Activated naive CD4-positive, alpha-beta T cell treated with anti-CD3 and anti-CD28 coated beads, Interleukin-2, amount 50 U/mL, for 16 hours (primary cell): Measurements from ENCODE around the gene LDLRAD4.

Experiments
- DNase-seq: peaks from one replicate; pipeline ENCODE4 v3.0.0-alpha.2; 2020

Gene LDLRAD4

GRCh38 chr18:13392899-13393298 lies 174.3 kb downstream of the LDLRAD4 start:
- DNase-seq: no peak

DNA sequence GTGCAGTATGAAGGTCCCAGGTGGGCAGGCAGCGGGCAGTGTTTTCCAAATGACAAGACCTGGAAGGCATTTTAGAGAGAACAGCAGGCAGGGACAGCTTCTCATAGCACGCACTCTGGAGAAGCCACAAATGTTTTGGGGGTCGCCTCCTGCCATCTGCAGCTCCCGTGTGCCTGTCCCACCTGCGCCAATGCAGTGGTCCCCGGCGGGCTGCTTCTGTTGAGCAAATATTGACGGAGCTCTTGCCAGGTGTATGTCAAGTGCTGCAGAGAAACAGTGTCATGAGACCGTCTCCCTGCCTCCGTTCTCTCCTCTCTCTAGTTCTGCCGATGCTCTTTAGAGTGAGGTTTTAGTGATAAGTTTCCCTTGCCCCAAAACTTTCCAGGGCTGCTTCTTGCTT lies 174.8 kb downstream of the LDLRAD4 start:
- DNase-seq: no peak

DNA sequence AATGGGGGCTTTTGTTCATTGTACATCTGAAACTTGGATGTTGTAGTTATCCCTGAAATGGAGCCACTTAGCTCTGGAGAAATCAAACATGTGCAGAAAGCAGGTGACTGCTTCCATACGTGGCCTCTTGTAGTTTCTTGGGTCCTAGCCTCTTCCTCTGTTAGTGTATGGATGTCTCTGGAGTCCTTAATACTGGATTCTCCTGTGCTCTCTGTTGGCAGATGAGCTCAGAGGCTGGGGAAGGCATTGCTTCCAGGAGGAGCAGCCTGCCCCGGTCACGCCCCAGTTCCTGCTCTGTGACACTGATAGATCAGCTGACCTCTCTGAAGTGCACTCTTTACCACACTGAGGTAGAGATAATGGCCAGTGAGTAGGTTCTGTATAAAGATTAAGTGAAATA lies 176.2 kb downstream of the LDLRAD4 start:
- DNase-seq: no peak

DNA sequence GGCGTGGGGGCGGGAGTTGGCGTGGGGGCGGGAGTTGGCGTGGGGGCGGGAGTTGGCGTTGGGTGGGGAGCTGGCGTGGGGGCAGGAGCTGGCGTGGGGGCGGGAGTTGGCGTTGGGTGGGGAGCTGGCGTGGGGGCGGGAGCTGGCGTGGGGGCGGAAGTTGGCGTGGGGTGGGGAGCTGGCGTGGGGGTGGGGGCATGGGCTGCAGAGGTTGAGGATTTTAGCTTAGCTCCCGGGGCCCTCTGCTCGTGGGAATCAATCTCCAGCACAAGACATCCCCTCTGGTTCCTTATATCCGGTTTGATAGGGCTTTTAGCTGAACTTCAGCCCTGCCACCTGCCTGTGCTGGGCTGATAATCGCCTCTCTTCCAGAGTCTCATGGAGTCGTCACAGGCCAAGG lies 177.0 kb downstream of the LDLRAD4 start:
- no peak for DNase-seq

GRCh38 chr18:13397504-13398163 lies 179.1 kb downstream of the LDLRAD4 start:
- no peak for DNase-seq

GRCh38 chr18:13398631-13399030 lies 180.1 kb downstream of the LDLRAD4 start:
- DNase-seq: no peak

DNA sequence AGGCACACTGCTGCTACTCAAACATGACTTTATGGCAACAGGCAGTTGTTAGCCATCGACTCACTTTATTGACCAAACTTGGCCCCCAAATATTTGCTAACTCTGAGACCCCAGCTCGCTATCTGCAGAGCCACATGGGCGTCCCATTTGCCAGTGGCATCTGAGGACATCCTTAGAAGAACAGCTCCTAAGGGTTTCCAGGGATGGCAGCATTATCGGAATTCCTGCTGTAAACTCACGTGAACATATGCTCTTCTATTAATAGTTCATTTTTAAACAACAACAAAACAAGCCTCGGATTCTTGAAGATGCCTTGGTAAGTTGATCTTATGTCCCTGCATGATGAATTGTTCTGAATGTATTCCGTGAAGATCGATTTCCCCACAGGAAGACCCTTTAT lies 181.0 kb downstream of the LDLRAD4 start:
- DNase-seq: no peak

GRCh38 chr18:13400636-13401315 lies 182.2 kb downstream of the LDLRAD4 start:
- DNase-seq: no peak

DNA sequence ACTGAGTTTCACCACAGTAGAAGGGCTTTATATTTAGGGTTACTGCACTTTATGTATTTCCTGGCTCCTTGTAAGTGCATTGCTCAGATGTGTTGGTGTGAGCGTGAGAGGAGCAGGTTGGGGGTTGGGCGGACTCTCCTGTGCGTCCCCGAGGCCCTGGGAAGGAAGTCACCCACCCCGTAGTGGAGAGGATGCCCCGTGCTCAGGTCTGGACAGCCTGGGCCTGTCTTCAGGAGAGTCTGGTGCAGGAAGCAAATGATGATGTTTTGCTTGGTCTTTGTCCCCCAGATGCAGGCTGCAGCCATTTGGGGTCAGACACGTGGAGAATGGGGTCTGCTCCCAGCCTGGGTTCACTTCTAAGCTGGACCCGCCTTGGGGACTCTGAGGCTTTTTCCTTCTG lies 182.8 kb downstream of the LDLRAD4 start:
- no peak for DNase-seq

DNA sequence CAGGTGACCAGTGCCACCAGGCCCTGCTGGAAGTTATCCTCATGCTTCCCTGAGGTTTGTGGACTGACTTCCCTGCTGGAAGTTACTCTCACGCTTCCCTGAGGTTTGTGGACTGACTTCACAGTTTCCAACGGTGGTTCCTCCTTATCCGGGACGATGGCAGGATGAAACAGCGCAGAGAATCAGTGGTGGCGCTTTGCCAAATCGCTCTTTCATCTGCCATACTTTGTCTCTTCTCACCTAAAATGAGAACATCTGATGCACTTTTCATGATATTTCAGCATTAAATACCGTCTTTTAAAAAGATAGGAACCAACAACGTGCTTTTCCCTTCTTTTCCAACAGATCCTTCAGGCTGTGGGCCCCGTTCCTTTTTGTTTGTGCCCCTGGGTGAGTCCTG lies 183.3 kb downstream of the LDLRAD4 start:
- DNase-seq: no peak

DNA sequence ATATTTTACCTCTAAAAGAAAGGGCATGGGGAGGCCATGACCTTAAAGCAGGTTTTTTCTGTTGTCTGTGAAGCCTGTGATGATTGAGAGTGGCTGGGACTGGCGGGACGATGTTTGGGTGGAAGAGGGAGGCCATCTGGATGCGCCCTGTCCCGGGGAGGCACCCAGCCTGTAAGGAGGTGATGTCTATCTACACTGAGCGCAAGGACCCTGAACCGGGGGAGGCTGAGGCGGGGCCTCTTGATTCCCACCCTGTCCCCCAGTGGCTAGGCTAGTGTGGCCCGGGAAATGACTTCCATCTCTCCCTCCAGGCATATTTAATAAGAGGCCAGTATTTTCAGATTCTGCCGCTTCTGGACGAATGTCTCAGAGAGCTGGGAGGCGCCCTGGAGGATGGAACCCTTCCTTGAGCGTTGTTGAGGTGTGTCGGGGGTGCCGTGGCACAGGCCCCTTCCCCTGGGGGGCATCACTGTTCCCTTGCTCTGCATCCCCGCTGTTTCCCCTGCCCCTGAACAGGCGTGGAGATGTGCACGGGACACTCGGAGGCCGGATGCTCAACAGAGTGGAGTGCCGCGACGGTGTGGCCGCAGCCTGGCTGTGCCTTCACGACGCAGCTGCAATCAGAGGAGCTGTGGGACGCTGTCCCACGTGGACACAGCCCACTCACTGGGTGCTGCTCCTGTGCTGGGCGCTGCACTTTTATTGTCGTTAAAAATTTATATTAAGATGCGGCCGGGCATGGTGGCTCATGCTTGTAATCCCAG lies 185.4 kb downstream of the LDLRAD4 start:
- DNase-seq: no peak

DNA sequence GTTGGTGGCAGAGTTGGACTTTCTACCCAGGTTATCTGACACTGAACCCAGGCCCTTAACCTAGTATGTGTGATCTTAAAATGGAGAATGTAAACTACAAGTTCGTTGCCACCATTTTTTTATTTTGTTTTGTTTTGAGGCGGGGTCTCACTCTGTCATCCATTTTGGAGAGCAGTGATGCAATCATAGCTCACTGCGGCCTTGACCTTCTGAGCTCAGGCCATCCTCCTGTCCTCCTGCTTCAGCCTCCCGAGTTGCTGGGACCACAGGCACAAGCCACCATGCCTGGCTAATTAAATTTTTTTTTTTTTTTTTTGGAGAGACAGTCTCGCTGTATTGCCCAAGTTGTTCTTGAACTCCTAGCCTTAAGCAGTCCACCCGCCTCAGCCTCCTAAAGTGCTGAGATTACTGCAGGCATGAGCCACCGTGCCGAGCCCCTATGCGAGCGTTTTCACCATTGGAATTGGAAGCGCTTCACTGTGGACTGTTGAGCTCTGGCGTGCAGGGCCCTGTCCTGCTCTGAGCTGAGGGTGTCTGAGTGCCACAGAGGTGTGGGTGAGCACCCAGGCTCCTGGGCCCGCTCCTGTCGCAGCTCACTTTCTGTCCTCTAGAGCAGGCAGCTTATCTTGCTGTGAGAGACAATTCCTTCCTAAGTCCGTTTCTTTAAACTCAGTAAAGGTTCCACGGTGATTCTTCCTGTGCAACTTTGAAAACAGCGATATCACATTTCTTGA lies 186.9 kb downstream of the LDLRAD4 start:
- no peak for DNase-seq

- no peak for DNase-seq
These were observed 187.6 kb downstream of the LDLRAD4 start for GRCh38 chr18:13406049-13406615.

DNA sequence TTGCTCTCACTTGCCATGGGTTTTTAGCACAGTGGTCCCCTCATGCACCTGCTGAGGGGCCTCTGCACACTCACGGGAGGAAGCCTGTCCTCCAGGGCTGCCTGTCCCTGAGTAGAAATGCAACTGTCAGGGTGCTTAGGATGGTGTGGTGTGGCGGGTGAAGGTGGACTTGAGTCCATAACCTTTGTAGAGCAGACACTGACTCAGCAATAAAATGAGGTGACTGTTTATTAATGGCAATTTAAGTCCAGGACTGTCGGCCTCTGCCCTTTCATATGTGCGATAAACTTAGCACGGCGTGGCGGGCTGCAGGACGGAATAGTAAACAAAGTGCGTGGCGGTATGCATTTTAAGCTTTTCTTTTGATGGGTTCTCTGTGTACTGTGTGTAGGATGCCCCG lies 188.2 kb downstream of the LDLRAD4 start:
- no peak for DNase-seq

GRCh38 chr18:13407484-13407883 lies 188.9 kb downstream of the LDLRAD4 start:
- no peak for DNase-seq

DNA sequence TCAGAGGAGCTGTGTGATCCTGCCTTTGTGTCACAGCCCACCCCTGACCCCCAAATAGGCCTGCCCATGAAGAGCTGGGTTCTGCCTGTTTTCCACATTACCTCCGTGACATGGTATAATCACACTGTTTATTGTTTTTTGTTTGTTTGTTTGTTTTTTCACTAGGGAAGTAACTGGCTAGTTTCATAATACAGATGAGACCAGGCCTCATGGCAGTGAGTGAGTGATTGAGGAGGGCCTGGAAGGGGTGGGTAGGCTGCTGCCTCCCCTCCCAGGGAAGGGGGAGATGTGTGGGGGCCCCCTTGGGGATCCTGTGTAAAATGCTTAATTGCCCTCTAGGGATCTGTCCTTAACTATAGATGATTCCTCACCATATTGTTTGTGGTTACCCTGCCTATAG lies 190.5 kb downstream of the LDLRAD4 start:
- DNase-seq: no peak

- no peak for DNase-seq
These were observed 191.4 kb downstream of the LDLRAD4 start for GRCh38 chr18:13409997-13410396.

GRCh38 chr18:13410471-13410870 lies 191.9 kb downstream of the LDLRAD4 start:
- DNase-seq: no peak

DNA sequence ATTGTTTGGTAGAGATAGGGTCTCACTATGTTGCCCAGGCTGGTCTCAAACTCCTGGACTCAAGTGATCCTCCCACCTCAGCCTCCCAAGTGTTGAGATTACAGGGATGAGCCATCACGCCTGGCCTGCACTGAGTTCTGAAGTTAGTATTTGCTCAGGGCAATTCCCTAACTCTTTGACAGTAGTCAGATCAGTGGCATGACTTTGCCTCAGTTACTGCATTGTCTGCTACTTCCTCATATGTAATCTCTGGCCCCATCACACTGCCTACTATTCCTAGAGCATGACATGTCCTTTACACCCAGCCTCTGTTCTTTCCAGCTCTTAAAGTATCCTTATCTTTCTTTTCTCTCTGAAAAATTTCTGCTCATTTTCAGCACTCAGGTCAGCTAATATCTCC lies 193.5 kb downstream of the LDLRAD4 start:
- DNase-seq: no peak

DNA sequence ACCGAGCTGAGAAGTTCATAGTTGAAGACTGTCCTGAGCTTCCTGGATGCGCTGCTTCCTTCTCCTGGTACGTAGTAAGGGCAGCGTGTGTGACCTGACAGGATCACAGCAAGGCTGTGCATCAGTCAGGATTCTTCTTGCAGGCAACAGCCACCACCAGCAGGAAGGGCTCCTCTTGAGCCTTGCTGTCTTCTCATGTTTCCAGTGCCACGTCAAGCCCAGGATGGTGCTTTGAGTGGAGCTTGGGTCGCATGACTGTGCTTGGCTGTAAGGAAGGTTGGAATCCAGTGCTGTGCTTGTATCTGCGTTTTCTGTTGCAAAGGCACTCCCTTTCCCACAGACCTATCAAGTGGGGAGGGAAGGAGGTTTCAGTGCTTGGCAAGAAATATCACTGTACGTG lies 194.3 kb downstream of the LDLRAD4 start:
- no peak for DNase-seq

- no peak for DNase-seq
These were observed 195.5 kb downstream of the LDLRAD4 start for GRCh38 chr18:13414102-13414501.

- no peak for DNase-seq
These were observed 196.0 kb downstream of the LDLRAD4 start for GRCh38 chr18:13414521-13414920.

- DNase-seq: no peak
These were observed 197.2 kb downstream of the LDLRAD4 start for GRCh38 chr18:13415736-13416135.
